ENCODE results near the gene DFFB.

Gene DFFB

DNA sequence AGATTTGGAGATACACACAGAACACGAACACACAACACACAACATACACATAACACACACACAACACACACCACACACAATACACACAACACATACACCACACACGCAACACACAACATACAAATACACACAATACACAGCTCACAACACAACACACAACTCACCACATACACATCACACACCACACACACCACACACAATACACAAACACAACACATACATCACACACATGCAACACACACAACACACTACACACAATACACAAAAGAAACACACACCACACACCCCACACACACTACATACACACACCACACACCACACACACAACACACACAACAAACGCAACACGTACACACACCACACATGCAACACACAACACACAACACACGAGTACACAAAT is 71.8 kb downstream of the DFFB start:
- DNase-seq: no peak

DNA sequence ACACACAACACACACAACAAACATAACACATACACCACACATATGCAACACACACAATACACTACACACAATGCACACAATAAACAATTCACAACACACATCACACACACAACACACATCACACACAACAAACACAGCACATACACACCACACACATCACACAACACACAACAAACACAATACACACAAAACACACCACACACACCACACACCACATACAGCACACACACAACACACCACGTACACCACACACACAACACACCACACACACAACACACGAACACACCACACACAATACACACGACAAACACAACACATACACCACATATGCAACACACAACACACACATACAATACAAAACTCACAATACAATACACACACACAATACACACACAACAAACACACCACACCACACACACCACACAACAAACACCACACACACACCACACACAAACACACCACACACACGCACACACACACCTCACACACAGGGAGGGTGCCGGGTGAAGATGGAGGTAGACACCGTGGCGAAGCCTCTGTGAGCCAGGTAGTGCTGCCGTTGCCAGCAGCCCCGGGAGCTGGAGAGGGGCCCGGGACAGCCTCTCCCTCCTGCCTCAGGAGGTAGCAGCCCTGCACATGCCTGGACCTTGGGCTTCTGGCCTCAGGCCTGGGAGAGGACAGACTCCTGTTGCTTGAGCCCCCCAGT is 73.2 kb downstream of the DFFB start:
- DNase-seq: no peak

DNA sequence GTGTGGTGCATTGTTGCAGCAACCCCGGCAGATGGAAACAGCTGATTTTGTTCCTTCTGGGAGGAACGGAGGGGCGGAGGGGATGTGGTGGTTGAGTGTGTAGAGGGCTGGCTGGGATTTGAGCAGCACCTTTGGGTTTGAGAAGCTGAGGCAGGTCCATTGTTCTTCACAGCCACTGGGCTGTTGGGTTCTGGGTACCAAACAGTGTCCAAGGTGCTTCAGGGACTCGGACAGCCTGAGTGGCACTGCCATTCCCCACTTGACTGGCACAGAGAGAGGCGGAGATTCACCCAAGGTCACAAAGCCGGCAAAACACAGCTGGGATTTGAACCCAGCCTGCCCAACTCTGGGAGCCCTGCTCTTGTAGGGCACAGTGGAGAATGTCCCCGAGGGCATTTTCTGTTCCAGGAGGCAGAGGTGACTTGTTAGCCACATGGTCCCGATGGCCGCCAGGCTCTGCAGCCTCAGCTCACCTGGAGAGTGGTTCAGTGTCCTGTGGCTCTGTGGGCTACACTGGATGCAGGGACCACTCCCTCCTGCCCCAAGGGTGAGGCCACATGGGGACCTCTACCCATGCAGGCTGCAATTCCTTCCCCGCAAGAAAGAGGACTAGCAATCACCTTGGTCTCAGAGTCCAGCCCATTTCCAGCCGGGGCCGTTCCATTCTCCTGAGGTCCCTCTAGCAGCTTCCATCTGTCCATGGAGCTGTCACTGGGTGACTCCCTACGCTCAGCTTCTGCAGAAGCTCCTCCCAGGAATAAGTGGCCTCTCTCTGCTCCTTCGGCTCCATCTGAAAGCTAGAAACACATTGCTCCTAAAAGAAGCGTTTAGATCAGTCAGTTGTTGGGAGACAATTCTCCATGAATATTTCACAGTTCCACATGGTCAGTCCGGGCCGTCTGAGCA is 74.0 kb downstream of the DFFB start:
- no peak for DNase-seq

DNA sequence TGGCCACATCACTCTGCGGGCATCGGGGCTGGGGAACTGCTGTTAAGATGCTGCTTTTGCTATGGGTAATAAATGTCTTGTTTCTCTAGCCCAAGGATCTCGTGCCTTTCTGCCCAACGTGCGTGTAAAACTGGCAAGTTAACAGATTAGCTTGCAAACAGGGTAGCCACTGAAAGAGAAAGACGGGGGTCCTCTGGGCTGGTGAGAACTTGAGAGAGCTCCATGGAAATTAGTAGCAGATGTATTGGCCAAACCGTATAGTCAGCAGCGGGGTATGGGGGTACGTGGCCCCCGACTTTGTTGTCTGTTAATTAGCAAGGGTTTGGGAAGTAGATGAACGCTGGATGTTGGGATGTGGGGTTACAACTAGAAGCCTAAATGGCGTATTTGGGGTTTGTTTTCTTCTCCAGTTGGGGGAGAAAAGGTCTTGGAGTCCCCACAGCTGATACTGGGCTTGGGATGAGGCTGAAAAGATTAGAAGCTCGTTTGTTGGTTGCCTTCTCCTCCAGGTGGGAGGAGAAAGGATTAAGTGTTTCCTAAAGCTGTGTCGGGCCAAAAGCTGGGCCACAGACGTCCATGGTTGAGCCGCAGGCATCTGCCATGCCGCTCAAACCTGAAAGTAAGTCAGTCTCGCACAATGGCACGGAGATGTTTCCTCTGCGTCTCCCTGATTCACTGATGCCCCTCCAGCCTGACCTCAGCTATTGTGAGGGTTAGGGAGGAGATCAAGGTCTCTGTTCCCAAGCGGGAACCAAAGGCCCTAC is 75.1 kb downstream of the DFFB start:
- no peak for DNase-seq

All from right forelimb (tissue), 1 donor.